Measurements from ENCODE around the gene SLC9A9.
"Not testable (repeated sequence)": the region's sequence is repeated elsewhere in the genome, so short reads cannot be mapped to it uniquely, and the experiment has no call there.

SLC9A9 gene

DNA sequence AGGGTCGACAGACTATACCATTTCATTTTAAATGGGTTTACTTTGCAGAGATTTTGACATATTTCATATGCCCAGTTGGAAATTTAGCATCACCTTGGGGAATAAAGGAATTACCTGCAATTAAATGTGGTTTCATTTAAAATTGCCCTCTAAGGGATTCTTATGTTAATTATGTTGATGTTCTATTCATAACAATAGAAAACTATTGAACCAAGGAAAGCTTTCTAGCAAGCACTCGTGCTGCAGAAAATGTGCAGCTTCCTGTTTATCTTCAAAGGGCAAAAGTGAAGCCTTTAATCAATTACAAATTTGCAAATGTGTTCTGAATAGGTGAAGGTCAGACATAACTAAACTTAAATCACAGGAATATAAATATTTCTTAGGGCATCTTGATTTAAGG is 376.6 kb downstream of the SLC9A9 start:
- intact Hi-C loops (cut with DNase I) = no loop called here
- DNase-seq = no peak

DNA sequence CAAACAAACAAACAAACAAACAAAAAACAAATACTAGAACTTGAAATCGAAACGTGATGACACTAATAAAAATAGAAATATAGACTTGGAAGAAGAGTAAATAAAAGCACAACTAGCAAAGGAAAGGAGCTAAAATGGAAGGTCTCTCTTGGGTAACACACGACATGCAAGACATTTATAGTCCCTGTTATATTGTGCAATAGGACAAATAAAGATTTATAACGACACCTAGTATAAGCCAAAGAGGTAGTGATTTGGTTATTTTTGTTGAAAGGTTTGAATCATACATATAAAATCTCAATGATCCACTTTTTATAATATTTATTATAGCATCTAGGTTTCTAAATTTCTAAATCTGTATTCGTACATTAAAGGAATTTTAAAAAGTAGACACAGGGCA is 379.1 kb downstream of the SLC9A9 start:
- intact Hi-C loops (cut with DNase I) = no loop called here

GRCh38 chr3:143465666-143466065 is 382.6 kb downstream of the SLC9A9 start:
- intact Hi-C loops (cut with DNase I) = no loop called here
- DNase-seq = no peak

More for the DNA sequence above, 379.1 kb downstream of the SLC9A9 start:
- DNase-seq = no peak

DNA sequence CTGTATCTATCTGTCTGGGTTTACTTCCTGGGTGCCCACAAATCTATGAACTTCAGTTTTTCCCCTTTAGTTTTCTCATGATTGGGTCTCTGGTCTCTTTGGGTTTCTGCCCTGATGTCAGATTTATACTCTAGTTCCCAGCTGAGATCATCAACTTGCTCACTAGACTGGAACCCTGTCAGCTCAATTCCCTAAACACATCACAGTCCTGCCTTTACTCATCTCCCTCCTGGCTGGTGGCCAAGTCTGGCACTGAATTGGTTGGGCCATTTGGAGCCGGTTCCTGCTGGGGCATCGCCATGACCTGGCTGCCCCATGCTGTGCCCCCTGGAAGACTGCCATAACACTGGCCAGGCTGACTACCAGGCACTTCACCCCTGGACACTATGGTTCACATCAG is 383.4 kb downstream of the SLC9A9 start:
- peak in 5 of 42 donors; percentile 4 to 53 (median 18) for DNase-seq
- intact Hi-C loops (cut with DNase I) = no loop called here

DNA sequence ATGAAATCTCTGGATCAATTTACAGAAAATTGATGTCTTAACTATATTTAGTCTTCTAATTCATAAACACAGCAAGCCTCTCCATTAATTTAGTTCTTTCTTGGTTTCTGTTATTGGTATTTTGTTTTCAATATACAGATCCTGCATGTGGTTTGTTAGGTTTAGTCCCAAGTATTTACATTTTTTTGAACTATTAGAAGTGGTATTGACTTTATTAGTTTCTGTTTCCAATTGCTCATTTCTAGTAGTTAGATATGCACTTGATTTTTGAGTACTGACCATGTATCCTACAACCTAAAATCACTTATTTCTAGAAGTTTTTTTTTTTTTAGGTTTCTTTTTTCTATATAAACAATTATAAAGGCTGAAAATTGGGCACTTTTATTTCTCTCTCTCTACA is 392.8 kb downstream of the SLC9A9 start:
- intact Hi-C loops (cut with DNase I) = no loop called here
- no peak for DNase-seq

GRCh38 chr3:143450632-143451031 is 397.6 kb downstream of the SLC9A9 start:
- no peak for DNase-seq
- intact Hi-C loops (cut with DNase I) = no loop called here

DNA sequence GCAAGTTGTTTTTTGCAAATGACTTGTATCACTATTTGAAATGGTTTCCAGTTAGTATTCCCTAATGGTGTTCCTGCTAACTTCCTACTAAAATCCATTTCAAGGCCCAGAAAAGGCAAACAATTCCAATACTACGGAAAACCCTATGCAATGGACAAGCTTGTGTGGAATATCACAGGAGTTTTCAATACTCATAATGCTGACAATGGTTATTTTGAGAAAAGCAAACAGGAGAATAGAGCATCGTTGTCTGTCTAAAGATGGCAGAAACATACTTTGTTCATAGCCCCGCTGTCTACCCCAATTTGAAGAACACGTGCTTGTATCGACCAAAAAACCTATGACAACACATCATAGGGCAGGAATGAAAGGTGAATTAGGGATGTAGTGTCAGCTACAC is 400.8 kb downstream of the SLC9A9 start:
- intact Hi-C loops (cut with DNase I) = no loop called here
- DNase-seq = no peak

GRCh38 chr3:143445118-143445517 is 403.1 kb downstream of the SLC9A9 start:
- intact Hi-C loops (cut with DNase I) = no loop called here
- DNase-seq = no peak

DNA sequence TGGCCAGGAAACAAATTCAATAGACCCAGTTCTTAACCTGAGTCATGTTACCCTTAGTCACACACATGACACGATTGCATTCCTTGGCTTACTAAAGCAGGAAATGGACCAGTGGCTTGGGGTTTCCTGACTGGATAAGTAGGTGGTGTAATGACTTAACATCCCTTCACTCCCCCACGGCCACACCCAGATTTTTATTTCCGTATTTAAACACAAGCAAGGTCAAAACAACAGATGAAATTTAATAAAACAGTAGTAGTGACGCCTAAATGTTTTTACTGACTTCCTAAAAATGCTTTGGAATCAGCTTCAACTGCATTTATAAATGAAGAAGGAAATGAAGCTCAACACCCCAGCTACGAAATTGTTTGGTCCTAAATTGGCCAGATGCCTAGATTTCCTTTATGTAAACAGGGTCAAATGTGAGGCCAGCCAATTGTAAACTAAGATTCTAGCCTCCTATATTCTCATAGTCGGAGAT is 404.4 kb downstream of the SLC9A9 start:
- DNase-seq = no peak
- intact Hi-C loops (cut with DNase I) = no loop called here

DNA sequence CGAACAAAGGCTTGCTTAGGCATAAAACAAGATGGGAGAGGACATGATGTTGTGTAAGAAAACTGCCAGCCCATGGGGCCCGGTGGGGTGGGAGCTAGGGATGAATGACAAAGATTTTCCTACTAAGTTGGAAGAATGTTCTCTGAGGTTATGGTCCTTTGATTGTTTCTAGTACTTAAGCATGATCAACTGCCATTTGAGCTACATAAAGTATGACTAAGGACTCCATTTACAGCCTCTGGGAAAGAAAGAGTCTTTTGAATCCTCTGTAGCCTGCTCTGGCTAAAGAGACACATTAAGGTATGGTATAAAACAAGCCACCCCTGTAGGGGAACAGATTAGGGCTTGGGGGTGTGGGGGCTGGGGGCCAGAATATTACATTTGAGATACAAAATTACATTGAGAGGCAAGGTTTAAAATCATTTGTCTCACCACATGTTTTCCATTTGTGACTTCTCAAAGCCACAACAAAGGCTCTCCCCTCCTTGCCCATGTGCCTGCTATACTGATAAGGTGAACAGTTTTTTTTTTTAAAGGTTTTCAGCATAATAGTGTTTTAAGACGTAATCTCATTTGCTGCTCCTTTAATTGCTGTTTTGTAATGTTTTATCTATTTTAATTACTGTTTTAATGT is 405.3 kb downstream of the SLC9A9 start:
- intact Hi-C loops (cut with DNase I) = no loop called here

DNA sequence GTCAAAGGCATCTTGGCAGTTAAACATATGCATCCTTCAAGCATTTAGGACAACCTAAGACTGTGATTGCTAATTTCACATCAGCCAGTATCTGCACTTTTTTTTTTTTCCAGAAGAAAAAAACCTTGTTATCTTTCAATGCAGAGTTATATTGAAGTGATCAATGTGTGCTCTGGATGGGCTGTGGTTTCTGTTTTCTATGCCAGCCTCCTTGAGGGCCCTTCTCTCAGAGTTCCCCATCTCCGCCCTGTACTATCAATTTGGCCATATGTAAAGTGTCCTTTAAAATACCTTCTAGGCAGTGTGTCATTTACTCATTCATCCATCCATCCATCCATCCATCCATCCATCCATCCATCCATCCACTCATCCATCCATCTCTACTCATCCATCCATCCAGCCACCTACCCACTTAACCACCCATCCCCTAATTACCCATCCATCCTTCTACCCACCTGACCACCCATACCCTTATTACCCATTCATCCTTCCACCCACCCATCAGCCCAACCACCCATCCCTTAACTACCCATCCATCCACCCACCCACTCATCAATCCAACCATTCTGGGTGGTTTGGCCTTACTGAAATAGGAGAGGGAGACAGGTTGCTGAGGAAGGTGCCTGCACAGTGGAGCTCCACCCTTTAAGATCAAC is 406.6 kb downstream of the SLC9A9 start:
- intact Hi-C loops (cut with DNase I) = no loop called here
- no peak for DNase-seq

More for the DNA sequence above, 405.3 kb downstream of the SLC9A9 start:
- no peak for DNase-seq

DNA sequence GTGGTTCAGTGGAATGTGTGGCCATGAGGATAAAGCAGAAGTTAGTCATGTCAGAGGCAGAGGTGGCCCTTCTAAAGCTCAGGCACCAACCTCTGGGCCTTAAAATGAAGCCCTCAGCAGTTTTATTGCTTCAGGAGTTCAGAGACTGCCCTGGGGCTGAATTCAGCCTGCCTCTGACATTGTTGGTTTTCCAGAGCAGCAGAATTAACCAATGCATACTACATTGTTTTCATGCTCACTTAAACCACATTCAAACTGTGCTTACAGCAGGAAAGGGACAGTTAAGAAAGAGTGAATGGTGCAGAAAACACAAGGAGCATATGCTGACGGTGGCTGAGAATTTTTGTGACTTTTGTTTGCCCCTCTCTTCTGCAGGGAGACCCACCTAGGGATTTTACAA is 408.5 kb downstream of the SLC9A9 start:
- DNase-seq = no peak
- intact Hi-C loops (cut with DNase I) = no loop called here

- intact Hi-C loops (cut with DNase I) = no loop called here
- no peak for DNase-seq
Observed at GRCh38 chr3:143437405-143437804, 410.9 kb downstream of the SLC9A9 start.

DNA sequence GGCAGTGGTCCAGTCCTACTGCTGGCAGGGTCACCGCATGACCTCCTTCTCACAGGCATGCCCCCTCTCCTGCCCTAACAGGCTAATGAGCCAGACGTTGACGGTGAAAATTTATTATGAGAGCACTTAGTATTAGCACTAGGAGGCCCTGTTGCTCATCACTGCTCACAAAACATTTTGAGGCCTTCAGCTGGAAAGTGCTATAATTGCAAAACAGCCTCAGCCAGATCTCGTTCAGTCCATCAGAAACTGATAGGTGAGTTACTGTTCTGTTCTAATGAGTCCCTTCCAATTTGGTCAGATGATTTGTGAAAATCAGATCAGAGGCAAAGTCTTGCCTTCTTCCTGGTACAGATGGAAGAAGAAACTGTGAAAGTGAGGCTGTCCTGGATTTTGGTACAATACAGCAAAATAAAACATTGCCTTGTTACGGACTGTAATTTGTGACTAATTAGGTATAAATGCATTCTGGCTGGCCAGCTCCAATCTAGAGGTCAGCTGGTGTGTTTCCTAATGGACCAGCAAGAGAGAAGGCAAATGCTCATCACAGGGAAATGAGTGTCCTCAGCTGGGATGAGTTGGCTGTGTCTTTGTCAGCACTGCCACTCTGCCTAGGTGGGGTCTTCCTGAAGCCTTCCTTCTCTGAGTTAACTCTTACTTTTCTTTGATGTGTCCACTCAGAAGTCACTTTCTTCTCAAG is 411.9 kb downstream of the SLC9A9 start:
- no peak for DNase-seq
- intact Hi-C loops (cut with DNase I) = no loop called here

DNA sequence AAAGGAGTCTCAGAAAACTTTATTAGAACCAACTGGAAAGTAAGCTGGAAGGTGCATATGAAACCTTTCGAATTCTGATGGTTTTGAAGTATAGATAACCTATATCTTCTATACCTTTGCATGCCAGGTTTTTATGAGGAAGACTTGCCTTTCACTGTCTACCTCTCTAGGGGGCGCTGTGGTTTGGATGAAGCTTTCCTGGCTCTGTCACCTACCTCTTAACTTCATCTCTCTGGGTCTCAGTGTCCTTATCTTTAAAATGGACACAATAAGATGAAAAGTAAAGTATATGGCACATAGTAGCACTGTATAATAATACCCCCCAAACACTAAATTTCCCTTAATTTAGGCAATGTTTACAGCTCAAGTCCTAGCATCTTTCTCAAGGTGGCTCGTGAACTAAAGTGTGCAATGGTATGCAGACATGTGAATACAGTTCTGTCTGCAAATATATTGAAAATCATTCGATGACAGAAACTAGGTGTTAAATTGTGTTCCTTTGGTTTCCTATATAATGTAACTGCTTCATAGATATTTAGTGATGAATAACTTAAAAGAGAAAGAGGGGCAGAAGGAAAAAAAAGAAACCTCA is 414.4 kb downstream of the SLC9A9 start:
- intact Hi-C loops (cut with DNase I) = no loop called here
- no peak for DNase-seq

- intact Hi-C loops (cut with DNase I); DNase-seq: not testable (repeated sequence)
Observed at GRCh38 chr3:143431298-143431697, 417.0 kb downstream of the SLC9A9 start.

- intact Hi-C loops (cut with DNase I) = no loop called here
- no peak for DNase-seq
Observed at GRCh38 chr3:143430568-143430967, 417.7 kb downstream of the SLC9A9 start.

DNA sequence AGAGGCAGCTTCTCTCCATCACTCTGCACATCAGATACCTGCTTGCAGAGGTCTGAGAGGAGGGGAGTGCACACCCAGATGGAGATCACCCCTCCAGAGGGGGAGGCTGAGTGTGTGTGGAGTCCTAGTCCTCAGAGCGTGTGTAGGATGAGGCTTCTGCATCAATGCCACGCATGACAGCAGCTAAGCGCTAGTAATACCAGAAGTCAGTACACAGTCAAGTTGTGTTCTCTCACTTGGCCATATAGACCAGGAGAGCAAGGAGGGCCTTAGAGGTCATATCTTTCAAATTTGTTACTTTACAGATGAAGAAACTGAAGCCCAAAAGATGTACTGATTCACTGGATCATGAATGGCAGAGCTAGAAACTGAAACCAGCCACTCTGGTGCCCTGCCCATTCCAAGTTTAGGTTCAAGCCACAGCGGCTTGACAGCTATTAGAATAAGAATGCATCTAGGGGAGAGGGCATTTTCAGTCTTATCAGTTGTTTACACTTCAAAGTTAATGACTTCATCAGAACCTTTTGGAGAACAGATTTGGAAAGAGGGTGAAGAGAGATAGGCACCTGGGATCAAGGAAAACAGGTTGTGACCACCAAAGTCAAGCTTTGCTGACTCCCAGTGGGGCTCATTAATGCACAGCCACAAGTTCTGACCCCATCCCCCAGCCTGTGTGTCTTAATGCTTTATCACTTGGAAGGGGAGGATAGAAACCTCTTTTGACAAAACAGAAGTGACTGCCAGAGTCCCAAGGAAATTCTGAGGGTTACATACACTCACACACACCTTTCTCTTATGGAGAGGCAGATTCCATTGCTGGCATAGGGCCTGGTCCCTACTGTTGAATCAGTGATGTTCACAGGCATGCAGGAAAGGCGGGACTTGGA is 418.4 kb downstream of the SLC9A9 start:
- intact Hi-C loops (cut with DNase I) = no loop called here
- no peak for DNase-seq

GRCh38 chr3:143428294-143428693 is 420.0 kb downstream of the SLC9A9 start:
- intact Hi-C loops (cut with DNase I) = no loop called here
- no peak for DNase-seq
